Renal pelvis (tissue), 4 donors: ENCODE measurements around the gene LRP5. TPM values are rescaled to one million over a fixed set of nuclear protein-coding genes. Genes with fewer than 3 reads are reported as not detected.
"Not testable (repeated sequence)": the region's sequence is repeated elsewhere in the genome, so short reads cannot be mapped to it uniquely, and the experiment has no call there.

Experiments
- DNase-seq: peaks from one replicate; pipeline ENCODE4 v3.0.0-alpha.2; 2013
- polyA plus RNA-seq, 3 donors: library from polyadenylated mRNA; unstranded; fragments of 120-200 nt; gene quantifications; one replicate each; pipeline ENCODE4 v1.2.1, GENCODE V29; 2013; ENCODE audit not compliant: insufficient read length in 3 of 3

Gene LRP5
- polyA plus RNA-seq, 3 donors: 55.3 to 58.8 (median 57.5) TPM

- peak; percentile 70 for DNase-seq
Observed at GRCh38 chr11:68342459-68343158, 30.2 kb downstream of the LRP5 start.

- DNase-seq: no peak
Observed at GRCh38 chr11:68343761-68344256, 31.4 kb downstream of the LRP5 start.

GRCh38 chr11:68344821-68345220 is 32.4 kb downstream of the LRP5 start:
- DNase-seq: not testable (repeated sequence)

- no peak for DNase-seq
Observed at GRCh38 chr11:68345776-68346461, 33.5 kb downstream of the LRP5 start.

GRCh38 chr11:68346462-68346790 is 34.0 kb downstream of the LRP5 start:
- DNase-seq: peak; percentile 56

- no peak for DNase-seq
Observed at GRCh38 chr11:68347345-68347744, 35.0 kb downstream of the LRP5 start.

- no peak for DNase-seq
Observed at GRCh38 chr11:68347841-68348240, 35.5 kb downstream of the LRP5 start.

- no peak for DNase-seq
Observed at GRCh38 chr11:68349461-68350249, 37.3 kb downstream of the LRP5 start.

- DNase-seq: no peak
Observed at GRCh38 chr11:68350759-68351449, 38.5 kb downstream of the LRP5 start.

- DNase-seq: no peak
Observed at GRCh38 chr11:68351450-68352275, 39.3 kb downstream of the LRP5 start.

GRCh38 chr11:68352591-68352990 is 40.2 kb downstream of the LRP5 start:
- DNase-seq: no peak

GRCh38 chr11:68353118-68353517 is 40.7 kb downstream of the LRP5 start:
- no peak for DNase-seq

- DNase-seq: no peak
Observed at GRCh38 chr11:68353669-68354068, 41.3 kb downstream of the LRP5 start.

- no peak for DNase-seq
Observed at GRCh38 chr11:68354148-68354872, 41.9 kb downstream of the LRP5 start.

- no peak for DNase-seq
Observed at GRCh38 chr11:68355471-68355870, 43.1 kb downstream of the LRP5 start.

- no peak for DNase-seq
Observed at GRCh38 chr11:68357568-68357967, 45.2 kb downstream of the LRP5 start.

- DNase-seq: no peak
Observed at GRCh38 chr11:68358416-68358815, 46.0 kb downstream of the LRP5 start.

GRCh38 chr11:68361702-68362101 is 49.3 kb downstream of the LRP5 start:
- no peak for DNase-seq

- DNase-seq: no peak
Observed at GRCh38 chr11:68362801-68363379, 50.5 kb downstream of the LRP5 start.

- no peak for DNase-seq
Observed at GRCh38 chr11:68363776-68364175, 51.4 kb downstream of the LRP5 start.
